ENCODE results near the gene C8B. TPM values are rescaled to one million over a fixed set of nuclear protein-coding genes. Genes with fewer than 3 reads are reported as not detected.

The C8B gene
- total RNA-seq, 2 experiments from 2014 or later: not detected

GRCh38 chr1:56908619-56909221, 57.1 kb downstream of the C8B start:
- POLR2A ChIA-PET: no interaction called here
- CTCF ChIA-PET: no interaction called here

- CTCF ChIA-PET: no interaction called here
- POLR2A ChIA-PET: no interaction called here
These were observed 60.1 kb downstream of the C8B start for GRCh38 chr1:56905667-56906066.

GRCh38 chr1:56904663-56905397, 61.0 kb downstream of the C8B start:
- ChIA-PET CTCF (no interaction called here), POLR2A (no interaction called here)

GRCh38 chr1:56903778-56904177, 62.0 kb downstream of the C8B start:
- POLR2A ChIA-PET: no interaction called here
- CTCF ChIA-PET: no interaction called here

- CTCF ChIA-PET: no interaction called here
- POLR2A ChIA-PET: no interaction called here
These were observed 64.1 kb downstream of the C8B start for GRCh38 chr1:56901716-56902115.

- ChIA-PET CTCF (no interaction called here), POLR2A (no interaction called here)
These were observed 66.9 kb downstream of the C8B start for GRCh38 chr1:56898879-56899278.

- ChIA-PET CTCF (no interaction called here), POLR2A (no interaction called here)
These were observed 67.8 kb downstream of the C8B start for GRCh38 chr1:56898005-56898373.

- ChIA-PET CTCF (no interaction called here), POLR2A (no interaction called here)
These were observed 68.4 kb downstream of the C8B start for GRCh38 chr1:56897150-56898004.

- ChIA-PET POLR2A (no interaction called here), CTCF (no interaction called here)
These were observed 71.8 kb downstream of the C8B start for GRCh38 chr1:56894014-56894413.

- CTCF ChIA-PET: no interaction called here
- POLR2A ChIA-PET: no interaction called here
These were observed 75.6 kb downstream of the C8B start for GRCh38 chr1:56890229-56890628.

- ChIA-PET CTCF (no interaction called here), POLR2A (no interaction called here)
These were observed 84.4 kb downstream of the C8B start for GRCh38 chr1:56881417-56881816.

GRCh38 chr1:56880774-56881173, 85.0 kb downstream of the C8B start:
- ChIA-PET POLR2A (no interaction called here), CTCF (no interaction called here)

Other genes starting within 250 kb of the C8B start
- not detected for gene FYB2, start 146.6 kb downstream of the C8B start, total RNA-seq
- gene C8A, start 111.2 kb downstream of the C8B start, total RNA-seq: not detected

Measured in activated CD8-positive, alpha-beta memory T cell treated with anti-CD3 and anti-CD28 coated beads for 36 hours (primary cell).